Epithelial cell of proximal tubule (primary cell): Measurements from ENCODE around the gene FBXL7. TPM values are rescaled to one million over a fixed set of nuclear protein-coding genes. Genes with fewer than 3 reads are reported as not detected.

Experiments used
- DNase-seq: peaks from one replicate; pipeline ENCODE4 v3.0.0-alpha.2; 2011; ENCODE audit warnings: low read depth
- H3K4me3 ChIP-seq: 2 replicates; pipeline ENCODE4 v1.5.1; 2011; ENCODE audit warnings: low read depth, mild to moderate bottlenecking, low read length
- CTCF ChIP-seq: conservative IDR thresholded peaks from 2 replicates; pipeline ENCODE4 v1.5.1; 2012; ENCODE audit warnings: low read depth, mild to moderate bottlenecking, low read length
- total RNA-seq: library from RNA; depleted of rRNA; stranded (reverse); fragments of >200 nt; gene quantifications from 2 replicates; pipeline ENCODE4 v1.2.3, GENCODE V29; 2015

FBXL7 gene
- total RNA-seq, 1 donor from 2014 or later, result 5.6 TPM

GRCh38 chr5:15496886-15497285 lies 3.1 kb upstream of the FBXL7 start:
- no peak for DNase-seq
- no peak for TF ChIP-seq CTCF
- H3K4me3 ChIP-seq, result no peak overlapping the region

- no peak for TF ChIP-seq CTCF
- peak overlapping the region; percentile 71 for H3K4me3 ChIP-seq
- DNase-seq, result no peak
Observed at GRCh38 chr5:15500325-15501001, 483 bp downstream of the FBXL7 start.

GRCh38 chr5:15501091-15501791 lies 1.3 kb downstream of the FBXL7 start:
- H3K4me3 ChIP-seq, result peak overlapping the region; percentile 71
- DNase-seq, result no peak
- peak; percentile 13 for TF ChIP-seq CTCF

- peak overlapping the region; percentile 71 for H3K4me3 ChIP-seq
- no peak for DNase-seq
- TF ChIP-seq CTCF, result no peak
Observed at GRCh38 chr5:15502208-15502607, 2.2 kb downstream of the FBXL7 start.

GRCh38 chr5:15506146-15506545 lies 6.2 kb downstream of the FBXL7 start:
- no peak overlapping the region for H3K4me3 ChIP-seq
- no peak for TF ChIP-seq CTCF
- DNase-seq, result no peak

- TF ChIP-seq CTCF, result no peak
- DNase-seq, result no peak
- H3K4me3 ChIP-seq, result no peak overlapping the region
Observed at GRCh38 chr5:15506897-15507296, 6.9 kb downstream of the FBXL7 start.

GRCh38 chr5:15510092-15510491 lies 10.1 kb downstream of the FBXL7 start:
- TF ChIP-seq CTCF, result no peak
- no peak overlapping the region for H3K4me3 ChIP-seq
- no peak for DNase-seq
